OCI-LY1 (cell line): ENCODE measurements around the gene EEF2K.

Experiments
- H2AFZ ChIP-seq: fragments of 200-600 bp; sonication (generic), shearing (Covaris generic); 2 replicates; pipeline ENCODE4 v1.6.0; 2014; ENCODE audit warnings: antibody characterized with exemption, mild to moderate bottlenecking, low read length
- H3F3A ChIP-seq: fragments of 200-600 bp; sonication (generic), shearing (Covaris generic); 2 replicates; pipeline ENCODE4 v1.6.0; 2014; ENCODE audit warnings: mild to moderate bottlenecking, antibody characterized with exemption, low read length, moderate library complexity; ENCODE audit not compliant: insufficient read depth
- H3K27ac ChIP-seq: fragments of 200-600 bp; sonication (generic); 2 replicates; pipeline ENCODE4 v1.5.1; 2014; ENCODE audit warnings: low read length, mixed run types, mild to moderate bottlenecking, low read depth; ENCODE audit not compliant: poor library complexity, severe bottlenecking
- H3K27me3 ChIP-seq: fragments of 200-600 bp; sonication (generic); 2 replicates; pipeline ENCODE4 v1.6.0; 2014; ENCODE audit warnings: antibody characterized with exemption, mild to moderate bottlenecking, low read length, moderate library complexity; ENCODE audit not compliant: insufficient read depth
- H3K36me3 ChIP-seq: fragments of 200-600 bp; sonication (generic); 2 replicates; pipeline ENCODE4 v1.6.1; 2014; ENCODE audit warnings: mild to moderate bottlenecking, antibody characterized with exemption, low read length, moderate library complexity, mixed read lengths; ENCODE audit not compliant: insufficient read depth
- H3K4me1 ChIP-seq: fragments of 200-600 bp; sonication (generic); 2 replicates; pipeline ENCODE4 v1.5.1; 2014; ENCODE audit warnings: mild to moderate bottlenecking, low read length, moderate library complexity; ENCODE audit not compliant: insufficient read depth, severe bottlenecking
- H3K4me2 ChIP-seq: fragments of 200-600 bp; sonication (generic), shearing (Covaris generic); 2 replicates; pipeline ENCODE4 v1.6.1; 2014; ENCODE audit warnings: low read length
- H3K4me3 ChIP-seq: fragments of 200-600 bp; sonication (generic); 2 replicates; pipeline ENCODE4 v1.5.1; 2014; ENCODE audit warnings: low read length, low read depth, mild to moderate bottlenecking, mixed read lengths; ENCODE audit not compliant: poor library complexity, severe bottlenecking
- H3K79me2 ChIP-seq: fragments of 200-600 bp; shearing (Covaris generic); 2 replicates; pipeline ENCODE4 v1.6.1; 2016; ENCODE audit warnings: mixed run types, low read length, mixed read lengths; ENCODE audit not compliant: insufficient read depth
- H3K9ac ChIP-seq: fragments of 200-600 bp; sonication (generic), shearing (Covaris generic); 2 replicates; pipeline ENCODE4 v1.6.1; 2014; ENCODE audit warnings: mild to moderate bottlenecking, low read length, mixed read lengths
- H3K9me2 ChIP-seq: fragments of 200-600 bp; sonication (generic), shearing (Covaris generic); 2 replicates; pipeline ENCODE4 v1.6.1; 2014; ENCODE audit warnings: low read depth, mild to moderate bottlenecking, low read length, mixed read lengths
- H3K9me3 ChIP-seq: fragments of 200-600 bp; shearing (Covaris generic); 2 replicates; pipeline ENCODE4 v1.6.1; 2014; ENCODE audit warnings: low read length, mixed read lengths
- H4K20me1 ChIP-seq: fragments of 200-600 bp; sonication (generic), shearing (Covaris generic); 2 replicates; pipeline ENCODE4 v1.6.0; 2016; ENCODE audit warnings: mild to moderate bottlenecking, low read length; ENCODE audit not compliant: insufficient read depth
- EZH2 ChIP-seq: fragments of 200-600 bp; sonication (generic), shearing (Covaris generic); IDR thresholded peaks from 2 replicates; pipeline ENCODE4 v1.8.0; 2017; ENCODE audit warnings: borderline replicate concordance, mixed run types, mild to moderate bottlenecking, antibody characterized with exemption, low read length, moderate library complexity, mixed read lengths
- TF ChIP-seq, protein P1 (sequence below): fragments of 200-600 bp; sonication (generic), shearing (Covaris generic); IDR thresholded peaks from 2 replicates; pipeline ENCODE4 v1.5.1; 2017; ENCODE audit warnings: mild to moderate bottlenecking, antibody characterized with exemption, low read length, moderate library complexity, mixed read lengths

The EEF2K gene

DNA sequence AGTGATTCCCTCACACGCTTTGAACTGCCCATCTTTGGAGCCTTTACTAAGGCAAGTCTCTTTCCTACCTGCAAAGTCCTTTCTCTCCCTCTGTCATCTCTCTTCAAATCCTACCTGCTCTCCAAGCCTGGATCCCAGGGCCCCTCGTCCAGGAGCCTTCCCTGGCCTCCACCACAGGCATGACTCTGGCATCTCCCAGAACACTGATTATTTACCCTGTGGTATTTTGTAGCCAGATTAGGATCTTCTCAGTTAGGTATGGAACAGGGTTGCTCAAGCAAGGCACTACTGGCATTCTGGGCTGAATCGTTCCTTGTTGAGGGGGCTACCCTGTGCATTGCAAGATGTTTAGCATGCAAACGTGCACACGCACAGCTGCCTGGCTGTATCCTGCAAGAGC lies 59.3 kb downstream of the EEF2K start:
- Histone ChIP-seq H3K36me3 (peaks cover 36% of the 10 kb centered on the region), H3F3A (no peaks in the 10 kb centered on the region), H3K79me2 (no peaks in the 10 kb centered on the region), H3K4me1 (no peaks in the 10 kb centered on the region), H3K4me2 (no peak overlapping the region), H3K4me3 (no peak overlapping the region), H2AFZ (no peak overlapping the region), H3K9me2 (no peaks in the 10 kb centered on the region), H4K20me1 (no peaks in the 10 kb centered on the region), H3K27ac (no peak overlapping the region), H3K9ac (no peak overlapping the region), H3K9me3 (peaks cover 6% of the 10 kb centered on the region), H3K27me3 (no peaks in the 10 kb centered on the region)
- TF ChIP-seq, protein P1, sequence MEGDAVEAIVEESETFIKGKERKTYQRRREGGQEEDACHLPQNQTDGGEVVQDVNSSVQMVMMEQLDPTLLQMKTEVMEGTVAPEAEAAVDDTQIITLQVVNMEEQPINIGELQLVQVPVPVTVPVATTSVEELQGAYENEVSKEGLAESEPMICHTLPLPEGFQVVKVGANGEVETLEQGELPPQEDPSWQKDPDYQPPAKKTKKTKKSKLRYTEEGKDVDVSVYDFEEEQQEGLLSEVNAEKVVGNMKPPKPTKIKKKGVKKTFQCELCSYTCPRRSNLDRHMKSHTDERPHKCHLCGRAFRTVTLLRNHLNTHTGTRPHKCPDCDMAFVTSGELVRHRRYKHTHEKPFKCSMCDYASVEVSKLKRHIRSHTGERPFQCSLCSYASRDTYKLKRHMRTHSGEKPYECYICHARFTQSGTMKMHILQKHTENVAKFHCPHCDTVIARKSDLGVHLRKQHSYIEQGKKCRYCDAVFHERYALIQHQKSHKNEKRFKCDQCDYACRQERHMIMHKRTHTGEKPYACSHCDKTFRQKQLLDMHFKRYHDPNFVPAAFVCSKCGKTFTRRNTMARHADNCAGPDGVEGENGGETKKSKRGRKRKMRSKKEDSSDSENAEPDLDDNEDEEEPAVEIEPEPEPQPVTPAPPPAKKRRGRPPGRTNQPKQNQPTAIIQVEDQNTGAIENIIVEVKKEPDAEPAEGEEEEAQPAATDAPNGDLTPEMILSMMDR, result no peak
- no peak for TF ChIP-seq EZH2

DNA sequence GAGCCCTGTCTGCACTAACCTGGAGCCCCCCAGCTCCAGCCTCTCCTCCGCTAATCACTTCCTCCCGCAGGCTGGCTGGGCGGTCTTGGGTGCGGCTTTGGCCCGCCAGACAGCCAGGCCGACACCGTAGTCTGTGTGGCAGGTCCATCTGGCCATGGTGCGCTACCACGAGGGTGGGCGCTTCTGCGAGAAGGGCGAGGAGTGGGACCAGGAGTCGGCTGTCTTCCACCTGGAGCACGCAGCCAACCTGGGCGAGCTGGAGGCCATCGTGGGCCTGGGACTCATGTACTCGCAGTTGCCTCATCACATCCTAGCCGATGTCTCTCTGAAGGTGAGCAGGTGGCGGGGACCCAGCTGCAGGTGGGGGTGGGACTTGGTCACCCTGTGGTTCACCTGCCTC lies 60.5 kb downstream of the EEF2K start:
- Histone ChIP-seq H3K79me2 (no peaks in the 10 kb centered on the region), H2AFZ (no peak overlapping the region), H3K4me2 (no peak overlapping the region), H3K27ac (no peak overlapping the region), H3K9me2 (no peaks in the 10 kb centered on the region), H3K36me3 (peaks cover 35% of the 10 kb centered on the region), H3K4me1 (no peaks in the 10 kb centered on the region), H3F3A (no peaks in the 10 kb centered on the region), H3K27me3 (no peaks in the 10 kb centered on the region), H3K4me3 (no peak overlapping the region), H3K9me3 (no peaks in the 10 kb centered on the region), H3K9ac (no peak overlapping the region), H4K20me1 (no peaks in the 10 kb centered on the region)
- TF ChIP-seq EZH2, result no peak
- TF ChIP-seq, protein P1, result no peak

- Histone ChIP-seq H3K27ac (no peak overlapping the region), H3K36me3 (peaks cover 47% of the 10 kb centered on the region), H3K9ac (no peak overlapping the region), H3K4me3 (no peak overlapping the region), H3K4me2 (no peak overlapping the region), H2AFZ (no peak overlapping the region), H3K79me2 (no peaks in the 10 kb centered on the region), H3F3A (no peaks in the 10 kb centered on the region), H3K9me3 (no peaks in the 10 kb centered on the region), H3K4me1 (no peaks in the 10 kb centered on the region), H3K27me3 (no peaks in the 10 kb centered on the region), H4K20me1 (no peaks in the 10 kb centered on the region), H3K9me2 (no peaks in the 10 kb centered on the region)
- no peak for TF ChIP-seq EZH2
- TF ChIP-seq, protein P1, result no peak
These were observed 61.7 kb downstream of the EEF2K start for GRCh38 chr16:22267764-22268163.
